ENCODE data around the gene BLOC1S6. TPM values are rescaled to one million over a fixed set of nuclear protein-coding genes. Genes with fewer than 3 reads are reported as not detected.
A peak's percentile ranks its signal among the peaks of the same experiment; 100 is the strongest.

Gene BLOC1S6
- total and polyA plus RNA-seq, 9 of the 15 experiments (the other 6 are each of a cell fraction or from before 2014, with no cell fraction given), result 18.2 to 72.4 (median 38.4) TPM

DNA sequence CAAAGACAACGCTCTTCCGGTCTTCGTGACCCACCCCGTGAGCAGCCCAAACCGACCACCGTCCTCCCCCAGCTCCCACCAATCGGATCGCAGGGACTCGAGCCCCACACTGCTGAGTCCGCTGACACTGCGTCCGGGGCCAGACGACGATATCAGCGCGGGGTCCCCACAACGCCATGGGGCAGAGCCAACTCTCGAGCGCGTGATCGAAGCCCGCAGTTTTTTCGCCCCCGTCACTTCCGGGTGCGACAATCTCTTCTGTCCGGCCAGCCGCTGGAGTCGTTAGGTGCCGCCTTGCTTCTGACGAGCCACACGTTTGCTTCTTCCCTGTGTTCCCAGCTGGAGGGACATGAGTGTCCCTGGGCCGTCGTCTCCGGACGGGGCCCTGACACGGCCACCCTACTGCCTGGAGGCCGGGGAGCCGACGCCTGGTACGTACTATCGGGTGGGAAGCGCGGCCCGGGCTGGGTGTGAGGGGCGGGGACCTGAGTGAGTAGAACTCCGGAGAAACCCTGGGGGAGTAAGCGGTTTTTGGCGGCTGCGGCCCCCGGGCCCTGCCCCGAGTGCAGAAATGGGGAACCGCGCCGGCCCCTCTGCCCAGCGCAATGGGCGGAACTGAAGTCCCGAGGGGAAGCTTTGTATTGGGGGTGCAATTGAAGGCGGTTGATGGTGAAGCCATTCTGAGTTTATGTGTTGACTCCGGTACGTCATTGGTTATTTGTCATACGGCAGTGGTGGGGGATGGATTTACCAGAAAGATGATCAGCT is at the start of gene BLOC1S6 (continued):
- TF ChIP-seq RCOR1 (IDR thresholded peaks at IDR 0.05; ENCODE audit: borderline replicate concordance in 1 of 2, low read depth in 2 of 2, low read length in 2 of 2) (peak in 1 of 2 experiments; percentile 33; a peak in 1 of 4 replicates), NFATC3 (IDR thresholded peaks at IDR 0.05) (no peak), PTRF (tag; IDR thresholded peaks at IDR 0.05) (no peak), YY1 (IDR thresholded peaks at IDR 0.05; ENCODE audit: borderline replicate concordance in 1 of 3, control insufficient read depth in 1 of 3, extremely low read depth in 1 of 3, insufficient read depth in 3 of 3, insufficient read length in 1 of 3, insufficient replicate concordance in 2 of 3, low read depth in 1 of 3, low read length in 2 of 3) (peak in 2 of 3 experiments; percentile 57 to 79), TCF7 (IDR thresholded peaks at IDR 0.05; ENCODE audit: borderline replicate concordance) (no peak), ZNF764 (CRISPR knock-in tag; IDR thresholded peaks at IDR 0.05; ENCODE audit: low read depth) (no peak), TGIF2 (CRISPR knock-in tag; IDR thresholded peaks at IDR 0.05) (no peak; the same call in 1 of the 2 replicates), ZNF778 (CRISPR knock-in tag; IDR thresholded peaks at IDR 0.05) (no peak), ZBTB17 (CRISPR knock-in tag; IDR thresholded peaks at IDR 0.05) (no peak), GATAD2A (IDR thresholded peaks at IDR 0.05) (no peak), HDAC6 (IDR thresholded peaks at IDR 0.05; ENCODE audit: low read depth, low read length) (no peak), ZKSCAN8 (CRISPR knock-in tag; IDR thresholded peaks at IDR 0.05) (no peak), ZNF212 (CRISPR knock-in tag; IDR thresholded peaks at IDR 0.05) (no peak), BCL6 (CRISPR knock-in tag; IDR thresholded peaks at IDR 0.05) (no peak), SREBF1 (IDR thresholded peaks at IDR 0.05; ENCODE audit: borderline replicate concordance, low read depth, low read length) (no peak), YBX1 (IDR thresholded peaks at IDR 0.05) (no peak), RNF2 (IDR thresholded peaks at IDR 0.05) (peak; percentile 65; the same call in 1 of the 2 replicates)
- TF ChIP-seq, protein P1, sequence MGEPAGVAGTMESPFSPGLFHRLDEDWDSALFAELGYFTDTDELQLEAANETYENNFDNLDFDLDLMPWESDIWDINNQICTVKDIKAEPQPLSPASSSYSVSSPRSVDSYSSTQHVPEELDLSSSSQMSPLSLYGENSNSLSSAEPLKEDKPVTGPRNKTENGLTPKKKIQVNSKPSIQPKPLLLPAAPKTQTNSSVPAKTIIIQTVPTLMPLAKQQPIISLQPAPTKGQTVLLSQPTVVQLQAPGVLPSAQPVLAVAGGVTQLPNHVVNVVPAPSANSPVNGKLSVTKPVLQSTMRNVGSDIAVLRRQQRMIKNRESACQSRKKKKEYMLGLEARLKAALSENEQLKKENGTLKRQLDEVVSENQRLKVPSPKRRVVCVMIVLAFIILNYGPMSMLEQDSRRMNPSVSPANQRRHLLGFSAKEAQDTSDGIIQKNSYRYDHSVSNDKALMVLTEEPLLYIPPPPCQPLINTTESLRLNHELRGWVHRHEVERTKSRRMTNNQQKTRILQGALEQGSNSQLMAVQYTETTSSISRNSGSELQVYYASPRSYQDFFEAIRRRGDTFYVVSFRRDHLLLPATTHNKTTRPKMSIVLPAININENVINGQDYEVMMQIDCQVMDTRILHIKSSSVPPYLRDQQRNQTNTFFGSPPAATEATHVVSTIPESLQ (CRISPR knock-in tag; IDR thresholded peaks at IDR 0.05), result no peak
- TF ChIP-seq, protein P2, sequence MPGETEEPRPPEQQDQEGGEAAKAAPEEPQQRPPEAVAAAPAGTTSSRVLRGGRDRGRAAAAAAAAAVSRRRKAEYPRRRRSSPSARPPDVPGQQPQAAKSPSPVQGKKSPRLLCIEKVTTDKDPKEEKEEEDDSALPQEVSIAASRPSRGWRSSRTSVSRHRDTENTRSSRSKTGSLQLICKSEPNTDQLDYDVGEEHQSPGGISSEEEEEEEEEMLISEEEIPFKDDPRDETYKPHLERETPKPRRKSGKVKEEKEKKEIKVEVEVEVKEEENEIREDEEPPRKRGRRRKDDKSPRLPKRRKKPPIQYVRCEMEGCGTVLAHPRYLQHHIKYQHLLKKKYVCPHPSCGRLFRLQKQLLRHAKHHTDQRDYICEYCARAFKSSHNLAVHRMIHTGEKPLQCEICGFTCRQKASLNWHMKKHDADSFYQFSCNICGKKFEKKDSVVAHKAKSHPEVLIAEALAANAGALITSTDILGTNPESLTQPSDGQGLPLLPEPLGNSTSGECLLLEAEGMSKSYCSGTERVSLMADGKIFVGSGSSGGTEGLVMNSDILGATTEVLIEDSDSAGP (CRISPR knock-in tag; IDR thresholded peaks at IDR 0.05), result no peak
- TF ChIP-seq, protein P3, sequence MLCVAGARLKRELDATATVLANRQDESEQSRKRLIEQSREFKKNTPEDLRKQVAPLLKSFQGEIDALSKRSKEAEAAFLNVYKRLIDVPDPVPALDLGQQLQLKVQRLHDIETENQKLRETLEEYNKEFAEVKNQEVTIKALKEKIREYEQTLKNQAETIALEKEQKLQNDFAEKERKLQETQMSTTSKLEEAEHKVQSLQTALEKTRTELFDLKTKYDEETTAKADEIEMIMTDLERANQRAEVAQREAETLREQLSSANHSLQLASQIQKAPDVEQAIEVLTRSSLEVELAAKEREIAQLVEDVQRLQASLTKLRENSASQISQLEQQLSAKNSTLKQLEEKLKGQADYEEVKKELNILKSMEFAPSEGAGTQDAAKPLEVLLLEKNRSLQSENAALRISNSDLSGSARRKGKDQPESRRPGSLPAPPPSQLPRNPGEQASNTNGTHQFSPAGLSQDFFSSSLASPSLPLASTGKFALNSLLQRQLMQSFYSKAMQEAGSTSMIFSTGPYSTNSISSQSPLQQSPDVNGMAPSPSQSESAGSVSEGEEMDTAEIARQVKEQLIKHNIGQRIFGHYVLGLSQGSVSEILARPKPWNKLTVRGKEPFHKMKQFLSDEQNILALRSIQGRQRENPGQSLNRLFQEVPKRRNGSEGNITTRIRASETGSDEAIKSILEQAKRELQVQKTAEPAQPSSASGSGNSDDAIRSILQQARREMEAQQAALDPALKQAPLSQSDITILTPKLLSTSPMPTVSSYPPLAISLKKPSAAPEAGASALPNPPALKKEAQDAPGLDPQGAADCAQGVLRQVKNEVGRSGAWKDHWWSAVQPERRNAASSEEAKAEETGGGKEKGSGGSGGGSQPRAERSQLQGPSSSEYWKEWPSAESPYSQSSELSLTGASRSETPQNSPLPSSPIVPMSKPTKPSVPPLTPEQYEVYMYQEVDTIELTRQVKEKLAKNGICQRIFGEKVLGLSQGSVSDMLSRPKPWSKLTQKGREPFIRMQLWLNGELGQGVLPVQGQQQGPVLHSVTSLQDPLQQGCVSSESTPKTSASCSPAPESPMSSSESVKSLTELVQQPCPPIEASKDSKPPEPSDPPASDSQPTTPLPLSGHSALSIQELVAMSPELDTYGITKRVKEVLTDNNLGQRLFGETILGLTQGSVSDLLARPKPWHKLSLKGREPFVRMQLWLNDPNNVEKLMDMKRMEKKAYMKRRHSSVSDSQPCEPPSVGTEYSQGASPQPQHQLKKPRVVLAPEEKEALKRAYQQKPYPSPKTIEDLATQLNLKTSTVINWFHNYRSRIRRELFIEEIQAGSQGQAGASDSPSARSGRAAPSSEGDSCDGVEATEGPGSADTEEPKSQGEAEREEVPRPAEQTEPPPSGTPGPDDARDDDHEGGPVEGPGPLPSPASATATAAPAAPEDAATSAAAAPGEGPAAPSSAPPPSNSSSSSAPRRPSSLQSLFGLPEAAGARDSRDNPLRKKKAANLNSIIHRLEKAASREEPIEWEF (CRISPR knock-in tag; IDR thresholded peaks at IDR 0.05), result no peak

Data from K562 (cell line).